ENCODE measurements around the gene RNF14. TPM values are rescaled to one million over a fixed set of nuclear protein-coding genes. Genes with fewer than 3 reads are reported as not detected.

RNF14 gene
- total RNA-seq, 1 donor from 2014 or later: 37.8 TPM

GRCh38 chr5:142038735-142039134 lies 69.8 kb downstream of the RNF14 start:
- no peak overlapping the region for H3K4me3 ChIP-seq
- no peaks in the 10 kb centered on the region for H3K36me3 ChIP-seq
- H3K9me3 ChIP-seq: no peaks in the 10 kb centered on the region
- H3K27me3 ChIP-seq: no peaks in the 10 kb centered on the region
- no peak for TF ChIP-seq POLR2AphosphoS5 (IDR thresholded peaks at IDR 0.05; ENCODE audit: insufficient read depth in 1 of 2, low read depth in 1 of 2)
- H3K27ac ChIP-seq: no peak overlapping the region
- DNase-seq (ENCODE audit: extremely low spot score in 2 of 2): no peak
- no peaks in the 10 kb centered on the region for H3K4me1 ChIP-seq
- intact Hi-C loops (cut with DNase I): no loop called here

Other genes starting within 250 kb of the RNF14 start
- 38.8 TPM for gene PCDH1, start 90.7 kb upstream of the RNF14 start, total RNA-seq
- 79.1 TPM for gene DELE1, start 45.2 kb upstream of the RNF14 start, total RNA-seq
- 3.2 TPM for gene PCDH12, start 10.9 kb upstream of the RNF14 start, total RNA-seq
- gene GNPDA1, start 43.9 kb downstream of the RNF14 start, total RNA-seq: 25.3 TPM
- gene NDFIP1, start 139.7 kb downstream of the RNF14 start, total RNA-seq: 178 TPM